ENCODE measurements around the gene ZNF750.

ZNF750 gene

DNA sequence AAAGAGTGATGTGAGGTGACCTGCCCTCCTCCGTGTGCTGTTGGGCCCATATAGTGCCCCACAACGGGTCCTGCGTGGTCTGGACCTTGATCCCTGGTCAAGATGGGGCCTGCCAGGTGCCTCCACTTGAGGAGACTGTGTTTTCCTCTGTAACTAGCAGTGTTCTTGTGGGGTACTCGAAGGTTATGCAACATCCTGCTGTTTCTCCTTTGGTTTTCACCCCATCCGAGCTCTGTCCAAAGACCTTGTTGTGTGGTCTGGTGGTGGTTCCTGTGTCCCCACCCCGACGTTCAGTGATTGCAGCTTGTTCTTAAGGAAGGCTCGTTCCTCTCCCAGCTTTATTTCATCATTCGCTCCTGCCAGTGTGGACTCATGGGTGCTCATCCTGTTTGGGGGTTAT lies 38.7 kb upstream of the ZNF750 start:
- H3K27me3 Mint-ChIP-seq (ENCODE audit: low read depth): no peaks in the 10 kb centered on the region
- no peak overlapping the region for H3K27ac Mint-ChIP-seq
- no peaks in the 10 kb centered on the region for H3K9me3 Mint-ChIP-seq
- no peak for DNase-seq (ENCODE audit: low spot score)
- no peak overlapping the region for H3K4me3 Mint-ChIP-seq
- H3K36me3 Mint-ChIP-seq (ENCODE audit: low read depth): peaks cover 21% of the 10 kb centered on the region
- H3K4me1 Mint-ChIP-seq (ENCODE audit: low read depth): peaks cover 43% of the 10 kb centered on the region

- peaks cover 35% of the 10 kb centered on the region for H3K4me1 Mint-ChIP-seq (ENCODE audit: low read depth)
- DNase-seq (ENCODE audit: low spot score): no peak
- no peaks in the 10 kb centered on the region for H3K27me3 Mint-ChIP-seq (ENCODE audit: low read depth)
- peaks cover 28% of the 10 kb centered on the region for H3K36me3 Mint-ChIP-seq (ENCODE audit: low read depth)
- H3K27ac Mint-ChIP-seq: no peak overlapping the region
- H3K4me3 Mint-ChIP-seq: no peak overlapping the region
- no peaks in the 10 kb centered on the region for H3K9me3 Mint-ChIP-seq
These were observed 37.0 kb upstream of the ZNF750 start for GRCh38 chr17:82876602-82877379.

- H3K36me3 Mint-ChIP-seq (ENCODE audit: low read depth): peaks cover 32% of the 10 kb centered on the region
- no peak overlapping the region for H3K4me3 Mint-ChIP-seq
- no peak overlapping the region for H3K27ac Mint-ChIP-seq
- H3K4me1 Mint-ChIP-seq (ENCODE audit: low read depth): peaks cover 33% of the 10 kb centered on the region
- no peak for DNase-seq (ENCODE audit: low spot score)
- no peaks in the 10 kb centered on the region for H3K9me3 Mint-ChIP-seq
- no peaks in the 10 kb centered on the region for H3K27me3 Mint-ChIP-seq (ENCODE audit: low read depth)
These were observed 36.3 kb upstream of the ZNF750 start for GRCh38 chr17:82876149-82876548.

DNA sequence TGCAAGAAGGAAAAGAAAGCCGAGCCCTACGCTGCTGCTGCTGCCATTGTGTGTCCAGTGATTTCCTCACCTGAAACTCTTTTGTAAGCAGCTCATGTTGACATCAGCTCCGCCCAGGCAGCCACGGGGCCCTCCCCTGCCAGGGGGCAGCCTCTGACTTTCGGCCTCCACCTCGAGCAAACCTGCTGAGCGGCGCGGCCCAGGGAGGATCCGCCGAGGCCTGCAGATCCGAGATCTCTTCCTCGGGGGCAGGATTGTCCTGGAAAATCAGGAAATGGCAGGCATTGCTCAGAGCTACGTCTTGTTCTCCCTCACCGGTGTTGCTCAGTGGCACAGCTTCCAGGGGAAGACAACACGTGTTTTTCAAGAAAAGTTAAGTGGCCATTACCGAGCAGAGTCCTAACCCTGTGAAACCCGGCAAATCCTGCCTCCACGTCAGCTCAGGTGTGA lies 35.6 kb upstream of the ZNF750 start:
- H3K27ac Mint-ChIP-seq: no peak overlapping the region
- peaks cover 37% of the 10 kb centered on the region for H3K36me3 Mint-ChIP-seq (ENCODE audit: low read depth)
- peaks cover 35% of the 10 kb centered on the region for H3K4me1 Mint-ChIP-seq (ENCODE audit: low read depth)
- no peaks in the 10 kb centered on the region for H3K27me3 Mint-ChIP-seq (ENCODE audit: low read depth)
- H3K4me3 Mint-ChIP-seq: no peak overlapping the region
- H3K9me3 Mint-ChIP-seq: no peaks in the 10 kb centered on the region
- DNase-seq (ENCODE audit: low spot score): no peak

GRCh38 chr17:82874011-82874835 lies 34.4 kb upstream of the ZNF750 start:
- DNase-seq (ENCODE audit: low spot score): no peak
- peaks cover 33% of the 10 kb centered on the region for H3K36me3 Mint-ChIP-seq (ENCODE audit: low read depth)
- H3K4me3 Mint-ChIP-seq: no peak overlapping the region
- no peak overlapping the region for H3K27ac Mint-ChIP-seq
- H3K27me3 Mint-ChIP-seq (ENCODE audit: low read depth): no peaks in the 10 kb centered on the region
- H3K9me3 Mint-ChIP-seq: no peaks in the 10 kb centered on the region
- peaks cover 34% of the 10 kb centered on the region for H3K4me1 Mint-ChIP-seq (ENCODE audit: low read depth)

DNA sequence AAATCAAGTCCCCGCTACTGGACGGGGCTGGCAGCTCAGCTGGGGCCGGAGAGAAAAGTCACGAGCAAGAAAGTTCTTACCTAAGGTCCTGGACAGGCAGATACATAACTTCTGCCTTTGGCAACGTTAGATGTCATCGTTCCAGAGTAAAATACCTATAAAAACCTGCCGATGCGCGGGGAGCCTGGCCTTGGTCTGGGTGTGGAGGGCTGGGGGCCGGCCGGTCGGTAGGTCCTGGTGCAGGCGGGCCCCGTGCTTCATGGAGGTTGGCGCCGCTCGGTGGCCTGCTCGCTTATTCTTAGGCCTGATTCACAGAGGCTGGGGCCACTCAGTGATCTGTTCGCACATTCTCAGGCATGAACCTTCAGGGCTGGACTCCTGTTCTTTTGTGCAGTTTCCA lies 33.7 kb upstream of the ZNF750 start:
- Mint-ChIP-seq H3K27me3 (ENCODE audit: low read depth) (no peaks in the 10 kb centered on the region), H3K4me3 (no peak overlapping the region), H3K27ac (no peak overlapping the region), H3K4me1 (ENCODE audit: low read depth) (peaks cover 34% of the 10 kb centered on the region), H3K9me3 (no peaks in the 10 kb centered on the region), H3K36me3 (ENCODE audit: low read depth) (peaks cover 31% of the 10 kb centered on the region)
- no peak for DNase-seq (ENCODE audit: low spot score)

DNA sequence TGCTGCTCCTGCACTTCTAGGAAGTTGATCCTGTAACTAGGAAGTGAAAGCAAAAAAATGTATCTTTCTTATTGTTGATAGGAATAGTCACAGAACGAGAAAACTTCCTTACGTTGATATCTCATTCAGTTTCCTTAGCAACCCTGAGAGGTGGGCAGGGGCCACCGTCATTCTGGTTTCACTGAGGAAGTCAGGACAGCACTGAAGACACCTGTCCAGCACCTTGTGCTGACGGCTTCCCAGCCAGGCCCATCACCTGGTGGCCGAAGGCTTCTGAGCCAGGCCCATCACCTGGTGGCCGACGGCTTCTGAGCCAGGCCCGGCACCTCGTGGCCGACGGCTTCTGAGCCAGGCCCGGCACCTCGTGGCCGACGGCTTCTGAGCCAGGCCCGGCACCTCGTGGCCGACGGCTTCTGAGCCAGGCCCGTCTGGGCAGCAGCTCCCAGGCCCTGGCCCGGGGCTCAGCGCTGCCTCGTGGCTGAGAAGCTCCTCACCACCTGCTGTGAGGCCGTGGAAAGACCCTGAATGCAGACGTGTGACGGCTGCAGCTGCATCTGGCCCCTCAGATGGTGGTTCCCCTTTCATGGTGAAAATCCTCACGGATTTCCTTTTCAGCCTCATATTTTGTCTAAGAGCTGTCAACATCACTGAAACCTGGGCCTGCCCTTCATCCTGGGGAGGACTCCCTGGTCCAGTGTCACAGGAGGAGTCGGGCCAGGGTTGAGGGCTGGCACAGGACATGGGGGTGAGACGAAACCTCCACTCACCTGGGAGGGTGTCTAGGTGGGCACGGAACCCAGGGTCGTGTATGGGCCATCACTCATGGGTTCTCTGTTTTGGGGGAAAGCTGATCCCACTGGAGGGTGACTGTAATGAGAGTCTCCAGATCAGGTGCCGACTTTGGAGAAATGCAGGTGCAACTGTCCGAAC lies 33.0 kb upstream of the ZNF750 start:
- H3K4me1 Mint-ChIP-seq (ENCODE audit: low read depth): peaks cover 29% of the 10 kb centered on the region
- no peaks in the 10 kb centered on the region for H3K27me3 Mint-ChIP-seq (ENCODE audit: low read depth)
- no peaks in the 10 kb centered on the region for H3K9me3 Mint-ChIP-seq
- no peak for DNase-seq (ENCODE audit: low spot score)
- H3K27ac Mint-ChIP-seq: no peak overlapping the region
- H3K4me3 Mint-ChIP-seq: no peak overlapping the region
- peaks cover 29% of the 10 kb centered on the region for H3K36me3 Mint-ChIP-seq (ENCODE audit: low read depth)

GRCh38 chr17:82871776-82872561 lies 32.1 kb upstream of the ZNF750 start:
- Mint-ChIP-seq H3K4me1 (ENCODE audit: low read depth) (peaks cover 31% of the 10 kb centered on the region), H3K36me3 (ENCODE audit: low read depth) (peaks cover 35% of the 10 kb centered on the region), H3K4me3 (no peak overlapping the region), H3K27me3 (ENCODE audit: low read depth) (no peaks in the 10 kb centered on the region), H3K27ac (no peak overlapping the region), H3K9me3 (no peaks in the 10 kb centered on the region)
- DNase-seq (ENCODE audit: low spot score): no peak

- peaks cover 25% of the 10 kb centered on the region for H3K4me1 Mint-ChIP-seq (ENCODE audit: low read depth)
- peak overlapping the region; percentile 26 for H3K27ac Mint-ChIP-seq
- H3K9me3 Mint-ChIP-seq: no peaks in the 10 kb centered on the region
- peak; percentile 48 for DNase-seq (ENCODE audit: low spot score)
- no peaks in the 10 kb centered on the region for H3K27me3 Mint-ChIP-seq (ENCODE audit: low read depth)
- H3K36me3 Mint-ChIP-seq (ENCODE audit: low read depth): peaks cover 35% of the 10 kb centered on the region
- no peak overlapping the region for H3K4me3 Mint-ChIP-seq
These were observed 31.4 kb upstream of the ZNF750 start for GRCh38 chr17:82871056-82871775.

DNA sequence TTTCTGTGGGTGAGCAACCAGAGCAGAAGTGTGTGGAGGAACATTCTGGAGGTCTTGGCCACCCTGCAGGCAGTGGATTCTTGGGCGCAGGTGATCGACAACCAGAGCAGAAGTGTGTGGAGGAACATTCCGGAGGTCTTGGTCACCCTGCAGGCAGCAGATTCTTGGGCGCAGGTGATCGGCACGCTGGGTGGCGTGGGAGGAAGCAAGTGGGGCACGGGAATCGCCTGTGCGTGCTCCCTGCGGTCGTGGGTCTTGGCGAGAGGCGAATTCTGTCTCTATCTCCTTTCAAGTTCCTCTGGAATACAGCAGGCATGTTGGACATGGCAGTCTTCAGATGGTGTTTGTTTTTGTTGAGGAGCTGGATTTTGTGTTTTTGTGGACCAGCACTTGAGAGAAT lies 30.7 kb upstream of the ZNF750 start:
- Mint-ChIP-seq H3K4me1 (ENCODE audit: low read depth) (peaks cover 29% of the 10 kb centered on the region), H3K27me3 (ENCODE audit: low read depth) (no peaks in the 10 kb centered on the region), H3K4me3 (no peak overlapping the region), H3K36me3 (ENCODE audit: low read depth) (peaks cover 41% of the 10 kb centered on the region), H3K9me3 (no peaks in the 10 kb centered on the region), H3K27ac (no peak overlapping the region)
- no peak for DNase-seq (ENCODE audit: low spot score)

GRCh38 chr17:82870091-82870491 lies 30.3 kb upstream of the ZNF750 start:
- H3K36me3 Mint-ChIP-seq (ENCODE audit: low read depth): peaks cover 42% of the 10 kb centered on the region
- no peaks in the 10 kb centered on the region for H3K27me3 Mint-ChIP-seq (ENCODE audit: low read depth)
- DNase-seq (ENCODE audit: low spot score): no peak
- no peak overlapping the region for H3K27ac Mint-ChIP-seq
- no peaks in the 10 kb centered on the region for H3K9me3 Mint-ChIP-seq
- peaks cover 31% of the 10 kb centered on the region for H3K4me1 Mint-ChIP-seq (ENCODE audit: low read depth)
- no peak overlapping the region for H3K4me3 Mint-ChIP-seq

GRCh38 chr17:82869536-82869935 lies 29.7 kb upstream of the ZNF750 start:
- Mint-ChIP-seq H3K27ac (no peak overlapping the region), H3K36me3 (ENCODE audit: low read depth) (peaks cover 40% of the 10 kb centered on the region), H3K4me3 (no peak overlapping the region), H3K9me3 (no peaks in the 10 kb centered on the region), H3K4me1 (ENCODE audit: low read depth) (peaks cover 31% of the 10 kb centered on the region), H3K27me3 (ENCODE audit: low read depth) (no peaks in the 10 kb centered on the region)
- no peak for DNase-seq (ENCODE audit: low spot score)
